Measurements from ENCODE around the gene TPM2. TPM values are rescaled to one million over a fixed set of nuclear protein-coding genes. Genes with fewer than 3 reads are reported as not detected.

Gene TPM2
- total and polyA plus RNA-seq, 8 donors, result 11.3 to 227 (median 23.4) TPM

GRCh38 chr9:35685506-35685905, 4.2 kb downstream of the TPM2 start:
- FAIRE-seq, result no peak
- TF ChIP-seq CTCF (IDR thresholded peaks at IDR 0.05), result no peak
- H3K9me3 ChIP-seq, result no peaks in the 10 kb centered on the region
- H3K27me3 ChIP-seq, result no peaks in the 10 kb centered on the region
- 87 to 88% methylated on average over 13 of the region's 13 CpGs for WGBS, 2 donors
- DNase-seq, result peak in 1 of 6 donors; percentile 33
- H3K36me3 ChIP-seq, result no peaks in the 10 kb centered on the region
- peaks cover 0 to 4% (median 0%) of the 10 kb centered on the region in 3 donors for H3K4me1 ChIP-seq
- H3K27ac ChIP-seq, result no peak overlapping the region
- H3K4me3 ChIP-seq, result no peak overlapping the region
- no peak for ATAC-seq
- intact Hi-C loops (cut with DNase I), result no loop called here

- no peak for FAIRE-seq
- WGBS, 2 donors, result 93 to 94% methylated on average over 10 of the region's 10 CpGs
- H3K27me3 ChIP-seq, result no peaks in the 10 kb centered on the region
- intact Hi-C loops (cut with DNase I), result no loop called here
- TF ChIP-seq CTCF (IDR thresholded peaks at IDR 0.05), result no peak
- no peak overlapping the region for H3K4me3 ChIP-seq
- H3K27ac ChIP-seq, result no peak overlapping the region
- peak in 1 of 6 donors; percentile 23 for DNase-seq
- H3K36me3 ChIP-seq, result no peaks in the 10 kb centered on the region
- H3K4me1 ChIP-seq, result peaks cover 0 to 2% (median 0%) of the 10 kb centered on the region in 3 donors
- no peaks in the 10 kb centered on the region for H3K9me3 ChIP-seq
- no peak for ATAC-seq
Observed at GRCh38 chr9:35684921-35685320, 4.8 kb downstream of the TPM2 start.

- ATAC-seq (no peak), FAIRE-seq (no peak), DNase-seq (no peak)
- Histone ChIP-seq H3K4me1 (no peaks in the 10 kb centered on the region), H3K27ac (no peak overlapping the region), H3K4me3 (no peak overlapping the region), H3K9me3 (no peaks in the 10 kb centered on the region), H3K27me3 (no peaks in the 10 kb centered on the region), H3K36me3 (no peaks in the 10 kb centered on the region)
- no peak for TF ChIP-seq CTCF (IDR thresholded peaks at IDR 0.05)
- WGBS, 2 donors, result 58 to 71% methylated on average over 2 of the region's 2 CpGs
- intact Hi-C loops (cut with DNase I), result no loop called here
Observed at GRCh38 chr9:35683323-35683722, 6.4 kb downstream of the TPM2 start.

GRCh38 chr9:35682520-35683315, 7.0 kb downstream of the TPM2 start:
- intact Hi-C loops (cut with DNase I), result no loop called here
- Histone ChIP-seq H3K27me3 (no peaks in the 10 kb centered on the region), H3K4me1 (no peaks in the 10 kb centered on the region), H3K27ac (no peak overlapping the region), H3K4me3 (no peak overlapping the region), H3K9me3 (no peaks in the 10 kb centered on the region), H3K36me3 (no peaks in the 10 kb centered on the region)
- DNase-seq, result no peak
- ATAC-seq, result no peak
- TF ChIP-seq CTCF (IDR thresholded peaks at IDR 0.05), result no peak
- FAIRE-seq, result no peak
- 86 to 92% methylated on average over 10 of the region's 10 CpGs for WGBS, 2 donors

GRCh38 chr9:35682051-35682450, 7.7 kb downstream of the TPM2 start:
- intact Hi-C loops (cut with DNase I), result no loop called here
- ATAC-seq, result no peak
- Histone ChIP-seq H3K9me3 (no peaks in the 10 kb centered on the region), H3K36me3 (no peaks in the 10 kb centered on the region), H3K27me3 (no peaks in the 10 kb centered on the region), H3K4me1 (no peaks in the 10 kb centered on the region), H3K4me3 (no peak overlapping the region), H3K27ac (no peak overlapping the region)
- no peak for TF ChIP-seq CTCF (IDR thresholded peaks at IDR 0.05)
- no peak for DNase-seq
- FAIRE-seq, result no peak
- 74 to 80% methylated on average over 6 of the region's 6 CpGs for WGBS, 2 donors
